ENCODE data around the gene SEMA6D.

SEMA6D gene

GRCh38 chr15:47691882-47692281, 25.4 kb upstream of the SEMA6D start:
- Histone ChIP-seq H3K9me3 (ENCODE audit: severe bottlenecking) (no peaks in the 10 kb centered on the region), H3K27ac (no peak overlapping the region), H3K4me3 (ENCODE audit: low read depth, low read length) (no peak overlapping the region), H3K36me3 (no peaks in the 10 kb centered on the region), H3K27me3 (ENCODE audit: insufficient read depth, low read depth, severe bottlenecking) (no peaks in the 10 kb centered on the region)
- TF ChIP-seq CTCF (IDR thresholded peaks at IDR 0.05; ENCODE audit: low read depth, low read length): no peak
- no peak for DNase-seq

DNA sequence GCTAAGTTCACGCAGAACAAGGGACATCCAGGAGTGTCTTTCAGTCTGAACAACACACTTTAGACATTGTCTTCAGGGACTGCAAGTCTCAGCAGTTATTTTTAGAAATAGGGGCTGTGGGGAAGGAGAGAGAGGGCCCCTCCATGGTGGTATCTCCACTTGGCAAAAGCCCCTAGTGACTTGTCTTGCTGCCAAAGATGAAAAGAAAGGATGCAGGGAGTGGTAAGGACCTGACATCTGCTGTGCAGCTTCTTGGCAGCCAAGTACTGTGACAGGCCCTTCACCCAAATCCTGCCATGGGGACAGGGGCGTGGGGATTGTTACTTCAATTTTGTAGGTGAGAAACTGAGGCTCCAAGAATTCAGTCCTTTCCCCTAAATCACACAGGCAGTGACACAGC, 21.0 kb upstream of the SEMA6D start:
- Histone ChIP-seq H3K36me3 (no peaks in the 10 kb centered on the region), H3K27me3 (ENCODE audit: insufficient read depth, low read depth, severe bottlenecking) (no peaks in the 10 kb centered on the region), H3K4me3 (ENCODE audit: low read depth, low read length) (no peak overlapping the region), H3K27ac (no peak overlapping the region), H3K9me3 (ENCODE audit: severe bottlenecking) (no peaks in the 10 kb centered on the region)
- no peak for DNase-seq
- TF ChIP-seq CTCF (IDR thresholded peaks at IDR 0.05; ENCODE audit: low read depth, low read length): no peak

DNA sequence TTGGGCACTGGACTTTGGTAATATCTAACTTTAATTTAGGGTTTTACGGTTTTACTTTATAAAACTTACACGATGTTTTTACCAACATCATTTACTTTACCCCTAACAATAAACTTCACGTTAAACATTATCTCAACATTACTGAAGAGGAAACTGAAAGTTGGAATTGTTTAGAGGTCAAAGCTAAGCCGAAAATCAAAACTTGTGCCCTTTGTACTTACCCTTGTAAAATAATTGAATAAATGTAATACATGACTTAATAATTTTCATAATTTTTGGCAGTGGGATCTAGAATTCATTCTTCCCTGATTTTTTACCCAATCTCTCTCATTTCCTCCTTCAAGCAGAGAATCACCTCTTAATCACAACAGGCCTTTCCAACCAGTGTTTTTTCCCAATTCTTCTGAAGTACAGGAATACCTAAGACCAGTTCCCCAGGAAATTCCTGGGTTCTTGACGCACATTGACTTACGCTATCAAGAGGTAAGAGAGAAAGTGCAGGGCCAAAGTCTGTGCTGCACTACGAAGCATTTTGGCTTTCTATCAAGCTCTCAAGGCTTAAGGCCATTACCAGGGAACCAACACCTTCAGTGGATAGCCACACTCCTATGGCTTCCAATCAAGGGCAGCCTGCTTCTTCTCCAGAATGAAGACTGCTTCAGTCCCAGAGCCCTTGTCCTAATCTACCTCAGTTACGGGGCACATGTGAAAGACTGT, 11.9 kb upstream of the SEMA6D start:
- no peaks in the 10 kb centered on the region for H3K9me3 ChIP-seq (ENCODE audit: severe bottlenecking)
- H3K27me3 ChIP-seq (ENCODE audit: insufficient read depth, low read depth, severe bottlenecking): no peaks in the 10 kb centered on the region
- no peak overlapping the region for H3K4me3 ChIP-seq (ENCODE audit: low read depth, low read length)
- DNase-seq: no peak
- no peak overlapping the region for H3K27ac ChIP-seq
- no peak for TF ChIP-seq CTCF (IDR thresholded peaks at IDR 0.05; ENCODE audit: low read depth, low read length)
- H3K36me3 ChIP-seq: no peaks in the 10 kb centered on the region

- H3K27ac ChIP-seq: no peak overlapping the region
- TF ChIP-seq CTCF (IDR thresholded peaks at IDR 0.05; ENCODE audit: low read depth, low read length): no peak
- no peaks in the 10 kb centered on the region for H3K36me3 ChIP-seq
- H3K4me3 ChIP-seq (ENCODE audit: low read depth, low read length): no peak overlapping the region
- no peaks in the 10 kb centered on the region for H3K27me3 ChIP-seq (ENCODE audit: insufficient read depth, low read depth, severe bottlenecking)
- no peak for DNase-seq
- H3K9me3 ChIP-seq (ENCODE audit: severe bottlenecking): no peaks in the 10 kb centered on the region
Measured at GRCh38 chr15:47707391-47707790, 9.9 kb upstream of the SEMA6D start.

- no peaks in the 10 kb centered on the region for H3K9me3 ChIP-seq (ENCODE audit: severe bottlenecking)
- no peaks in the 10 kb centered on the region for H3K27me3 ChIP-seq (ENCODE audit: insufficient read depth, low read depth, severe bottlenecking)
- no peak overlapping the region for H3K4me3 ChIP-seq (ENCODE audit: low read depth, low read length)
- no peaks in the 10 kb centered on the region for H3K36me3 ChIP-seq
- H3K27ac ChIP-seq: no peak overlapping the region
- TF ChIP-seq CTCF (IDR thresholded peaks at IDR 0.05; ENCODE audit: low read depth, low read length): no peak
- no peak for DNase-seq
Measured at GRCh38 chr15:47708161-47708980, 8.9 kb upstream of the SEMA6D start.

All from WERI-Rb-1 (cell line).